GM12891 (cell line): ENCODE measurements around the gene EHBP1.

ENCODE experiments used
- POLR2A ChIP-seq: IDR thresholded peaks from 2 replicates; pipeline ENCODE4 v1.6.1; 2011; ENCODE audit warnings: low read depth, low read length, control low read depth
- POLR2AphosphoS5 ChIP-seq: IDR thresholded peaks from 2 replicates; pipeline ENCODE4 v1.6.1; 2011; ENCODE audit warnings: low read depth, low read length, control low read depth
- SPI1 ChIP-seq: IDR thresholded peaks from 2 replicates; pipeline ENCODE4 v1.6.1; 2011; ENCODE audit warnings: low read depth, low read length, control low read depth
- TAF1 ChIP-seq: IDR thresholded peaks from 2 replicates; pipeline ENCODE4 v1.6.1; 2011; ENCODE audit warnings: low read depth, low read length, control low read depth

DNA sequence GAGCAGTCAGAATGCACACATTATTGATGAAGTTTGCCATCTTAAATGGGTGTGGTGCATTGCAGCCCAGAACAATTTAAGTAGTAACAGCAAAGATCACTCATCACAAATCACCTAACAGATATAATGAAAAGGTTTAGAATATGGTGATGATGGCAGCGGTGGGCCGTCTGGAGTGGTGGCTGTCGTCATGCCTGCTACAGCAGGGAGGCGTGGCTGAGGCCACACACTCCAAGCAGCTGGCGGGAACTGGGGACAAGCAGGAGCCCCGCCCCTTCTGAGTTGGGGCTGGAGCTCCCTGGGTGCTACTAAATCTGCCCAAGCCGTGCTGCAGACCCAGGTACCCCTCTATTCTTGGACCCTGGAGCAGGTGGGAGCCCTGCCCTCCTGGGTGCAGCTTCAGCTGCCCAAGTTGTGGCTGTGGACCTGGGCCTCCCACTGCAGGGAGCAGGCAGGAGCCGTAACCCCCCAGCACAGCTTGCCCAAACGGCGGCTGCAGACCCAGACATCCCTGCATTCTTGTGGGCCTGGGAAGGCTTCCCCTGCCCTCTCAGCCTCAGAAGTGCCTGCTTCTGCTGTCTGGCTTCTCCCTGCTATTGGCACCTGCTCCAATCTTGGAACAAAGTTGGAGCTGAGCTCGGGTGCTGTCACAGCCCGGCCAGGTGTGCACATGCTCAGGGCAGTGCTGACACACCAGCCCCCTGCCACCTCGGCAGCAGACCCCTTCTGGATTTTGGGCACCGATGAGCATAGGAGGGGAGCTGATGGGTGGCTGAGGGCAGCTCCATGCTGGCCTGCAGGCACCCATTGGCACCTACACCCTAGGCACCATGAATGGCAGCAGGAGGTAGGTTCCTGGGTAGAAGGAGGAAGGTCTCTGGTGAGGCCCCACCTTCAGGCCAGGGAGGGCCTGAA, 149.3 kb downstream of the EHBP1 start:
- no peak for TF ChIP-seq POLR2A
- no peak for TF ChIP-seq TAF1
- no peak for TF ChIP-seq POLR2AphosphoS5
- TF ChIP-seq SPI1 = no peak
